ENCODE measurements around the gene MRPS23. TPM values are rescaled to one million over a fixed set of nuclear protein-coding genes. Genes with fewer than 3 reads are reported as not detected.

MRPS23 gene
- total and polyA plus RNA-seq, 2 of the 13 experiments (the other 11 are each of a cell fraction or from before 2014, with no cell fraction given): 63.2 to 181 TPM

GRCh38 chr17:57862694-57863667 lies 13.1 kb upstream of the MRPS23 start (continued):
- TF ChIP-seq PHF5A (CRISPR knock-in tag; IDR thresholded peaks at IDR 0.05; ENCODE audit: low read depth, unreplicated experiment) (no peak), ATF4 (CRISPR knock-in tag; IDR thresholded peaks at IDR 0.05) (no peak; a peak in 1 of 4 replicates), ELK4 (CRISPR knock-in tag; IDR thresholded peaks at IDR 0.05; ENCODE audit: borderline replicate concordance) (no peak), KAT7 (CRISPR knock-in tag; IDR thresholded peaks at IDR 0.05; ENCODE audit: borderline replicate concordance) (no peak; the same call in 1 of the 2 replicates), ZNF552 (CRISPR knock-in tag; IDR thresholded peaks at IDR 0.05; ENCODE audit: borderline replicate concordance) (peak; percentile 39; the same call in 1 of the 2 replicates), ZMYM3 (CRISPR knock-in tag; IDR thresholded peaks at IDR 0.05) (no peak), ZNF772 (CRISPR knock-in tag; IDR thresholded peaks at IDR 0.05) (peak; percentile 78; the same call in 1 of the 2 replicates), ZNF646 (CRISPR knock-in tag; IDR thresholded peaks at IDR 0.05) (no peak), ZNF691 (CRISPR knock-in tag; IDR thresholded peaks at IDR 0.05; ENCODE audit: borderline replicate concordance, low read depth) (0 out of 2 replicates have a peak, but pooled peaks have one; percentile 27), ZSCAN21 (CRISPR knock-in tag; IDR thresholded peaks at IDR 0.05; ENCODE audit: borderline replicate concordance) (peak; percentile 44; the same call in 1 of the 2 replicates), HNRNPH1 (optimal IDR thresholded peaks at IDR 0.05; ENCODE audit: low read depth, low read length) (no peak), USF2 (IDR thresholded peaks at IDR 0.05; ENCODE audit: low read depth, low read length) (no peak), USF2 (CRISPR knock-in tag; IDR thresholded peaks at IDR 0.05; ENCODE audit: borderline replicate concordance) (no peak), CBX5 (CRISPR knock-in tag; IDR thresholded peaks at IDR 0.05; ENCODE audit: borderline replicate concordance) (no peak; the same call in 1 of the 2 replicates)

All from HepG2 (cell line).